Measurements from ENCODE around the gene ARHGAP1. TPM values are rescaled to one million over a fixed set of nuclear protein-coding genes. Genes with fewer than 3 reads are reported as not detected.

ARHGAP1 gene
- total RNA-seq, 2 donors from 2014 or later: 77.3 to 78.5 TPM

- DNase-seq (no peak), ATAC-seq (no peak)
- intact Hi-C loops (cut with DNase I, micrococcal nuclease): no loop called here
Observed at GRCh38 chr11:46661836-46662235, 38.6 kb downstream of the ARHGAP1 start.

GRCh38 chr11:46659908-46660307 lies 40.5 kb downstream of the ARHGAP1 start:
- DNase-seq (no peak), ATAC-seq (no peak)
- intact Hi-C loops (cut with DNase I, micrococcal nuclease): no loop called here

- intact Hi-C loops (cut with DNase I, micrococcal nuclease): no loop called here
- ATAC-seq (no peak), DNase-seq (no peak)
Observed at GRCh38 chr11:46658259-46658658, 42.2 kb downstream of the ARHGAP1 start.

GRCh38 chr11:46657186-46657585 lies 43.2 kb downstream of the ARHGAP1 start:
- DNase-seq (no peak), ATAC-seq (no peak)
- intact Hi-C loops (cut with DNase I, micrococcal nuclease): no loop called here

GRCh38 chr11:46655631-46656030 lies 44.8 kb downstream of the ARHGAP1 start:
- intact Hi-C loops (cut with DNase I, micrococcal nuclease): no loop called here
- ATAC-seq (no peak), DNase-seq (no peak)

- DNase-seq (peak in 1 of 2 donors; percentile 41), ATAC-seq (no peak)
- intact Hi-C loops (cut with DNase I, micrococcal nuclease): no loop called here
Observed at GRCh38 chr11:46649180-46649738, 51.2 kb downstream of the ARHGAP1 start.

- intact Hi-C loops (cut with DNase I, micrococcal nuclease): no loop called here
- no peak for DNase-seq
- ATAC-seq: no peak
Observed at GRCh38 chr11:46643986-46644385, 56.4 kb downstream of the ARHGAP1 start.

- DNase-seq (no peak), ATAC-seq (no peak)
- intact Hi-C loops (cut with DNase I, micrococcal nuclease): no loop called here
Observed at GRCh38 chr11:46643531-46643930, 56.9 kb downstream of the ARHGAP1 start.

GRCh38 chr11:46642627-46643335 lies 57.6 kb downstream of the ARHGAP1 start:
- intact Hi-C loops (cut with DNase I, micrococcal nuclease): no loop called here

GRCh38 chr11:46641639-46642038 lies 58.8 kb downstream of the ARHGAP1 start:
- DNase-seq (no peak), ATAC-seq (no peak)
- intact Hi-C loops (cut with DNase I, micrococcal nuclease): no loop called here

More at GRCh38 chr11:46642627-46643335, 57.6 kb downstream of the ARHGAP1 start:
- no peak for ATAC-seq
- DNase-seq: no peak

- DNase-seq (no peak), ATAC-seq (no peak)
- intact Hi-C loops (cut with DNase I, micrococcal nuclease): no loop called here
Observed at GRCh38 chr11:46640036-46640788, 60.2 kb downstream of the ARHGAP1 start.

- intact Hi-C loops (cut with DNase I, micrococcal nuclease): no loop called here
Observed at GRCh38 chr11:46639197-46639839, 61.1 kb downstream of the ARHGAP1 start.

GRCh38 chr11:46637546-46637945 lies 62.9 kb downstream of the ARHGAP1 start:
- intact Hi-C loops (cut with DNase I, micrococcal nuclease): no loop called here
- ATAC-seq: no peak
- DNase-seq: no peak

More at GRCh38 chr11:46639197-46639839, 61.1 kb downstream of the ARHGAP1 start:
- DNase-seq: no peak
- ATAC-seq: no peak

- no peak for ATAC-seq
- no peak for DNase-seq
- intact Hi-C loops (cut with DNase I, micrococcal nuclease): no loop called here
Observed at GRCh38 chr11:46635557-46636139, 64.8 kb downstream of the ARHGAP1 start.

GRCh38 chr11:46633291-46634217 lies 66.9 kb downstream of the ARHGAP1 start:
- intact Hi-C loops (cut with DNase I, micrococcal nuclease): no loop called here
- no peak for ATAC-seq
- no peak for DNase-seq

- intact Hi-C loops (cut with DNase I, micrococcal nuclease): no loop called here
- DNase-seq (no peak), ATAC-seq (no peak)
Observed at GRCh38 chr11:46632502-46632901, 67.9 kb downstream of the ARHGAP1 start.

GRCh38 chr11:46631676-46632075 lies 68.7 kb downstream of the ARHGAP1 start:
- DNase-seq: no peak
- no peak for ATAC-seq
- intact Hi-C loops (cut with DNase I, micrococcal nuclease): no loop called here

GRCh38 chr11:46630237-46630636 lies 70.2 kb downstream of the ARHGAP1 start:
- intact Hi-C loops (cut with DNase I, micrococcal nuclease): no loop called here

More at GRCh38 chr11:46630237-46630636, 70.2 kb downstream of the ARHGAP1 start:
- DNase-seq: no peak
- no peak for ATAC-seq

Data from left colon (tissue), 2 donors.